ENCODE measurements around the gene SH3PXD2B. TPM values are rescaled to one million over a fixed set of nuclear protein-coding genes. Genes with fewer than 3 reads are reported as not detected.

SH3PXD2B gene
- total and polyA plus RNA-seq, 2 of the 4 experiments (the other 2 are of a cell fraction) = 8.2 to 14.4 TPM

GRCh38 chr5:172458976-172459782 is 4.9 kb upstream of the SH3PXD2B start:
- TF ChIP-seq POLR2A (IDR thresholded peaks at IDR 0.05; ENCODE audit: low read depth, low read length) (no peak), BHLHE40 (IDR thresholded peaks at IDR 0.05; ENCODE audit: low read depth, low read length) (no peak)
- dilution Hi-C loops (cut with HindIII; ENCODE audit: low sequenced_read_pairs, unreplicated experiment) = no loop called here
- Histone ChIP-seq H3K9me3 (ENCODE audit: control insufficient read depth, insufficient read depth, low read length) (peaks cover 8% of the 10 kb centered on the region), H2BK15ac (ENCODE audit: low read depth, low read length) (no peak overlapping the region), H3K4me1 (ENCODE audit: control insufficient read depth, insufficient read depth, low read length) (peaks cover 14% of the 10 kb centered on the region), H3K9me1 (ENCODE audit: insufficient read depth, low read length) (peaks cover 11% of the 10 kb centered on the region), H3K4ac (ENCODE audit: low read depth, low read length) (no peak overlapping the region), H2AFZ (replicated peaks; ENCODE audit: low read length, poor library complexity) (no peak overlapping the region), H2AK5ac (ENCODE audit: low read depth, low read length) (no peak overlapping the region), H3K23ac (ENCODE audit: low read depth, low read length) (no peak overlapping the region), H3K18ac (ENCODE audit: low read depth, low read length) (no peak overlapping the region), H4K5ac (ENCODE audit: low read depth, low read length) (no peak overlapping the region), H3K14ac (replicated peaks; ENCODE audit: low read depth, low read length) (no peak overlapping the region), H3K27me3 (ENCODE audit: control insufficient read depth, insufficient read depth, low read length) (no peaks in the 10 kb centered on the region; the same call in 1 of the 2 replicates), H2BK20ac (ENCODE audit: low read depth, low read length) (no peak overlapping the region), H3K27ac (ENCODE audit: insufficient read depth, low read length) (no peak overlapping the region), H2BK120ac (ENCODE audit: low read depth, low read length) (no peak overlapping the region), H2BK5ac (ENCODE audit: low read depth, low read length, poor library complexity, severe bottlenecking) (no peak overlapping the region), H3K56ac (ENCODE audit: extremely low read depth, insufficient read depth, low read length) (no peak overlapping the region), H4K8ac (ENCODE audit: low read depth in 2 of 2, low read length in 2 of 2) (no peak overlapping the region), H3K36me3 (ENCODE audit: control insufficient read depth, insufficient read depth, low read length) (no peaks in the 10 kb centered on the region), H3K4me2 (ENCODE audit: low read depth, low read length) (no peak overlapping the region), H4K91ac (ENCODE audit: insufficient read depth, low read depth, low read length) (no peak overlapping the region), H3K4me3 (ENCODE audit: insufficient read depth, low read depth, low read length) (no peak overlapping the region), H3K79me1 (ENCODE audit: low read depth in 1 of 2, low read length in 2 of 2) (peaks cover 0 to 8% of the 10 kb centered on the region in 2 experiments; a peak in 2 of 4 replicates), H2AK9ac (replicated peaks; ENCODE audit: low read depth, low read length, poor library complexity) (no peak overlapping the region), H4K20me1 (ENCODE audit: insufficient read depth, low read length) (no peaks in the 10 kb centered on the region), H3K9ac (ENCODE audit: low read depth, low read length) (no peak overlapping the region)
- no TSS peak for BruUV-seq (replicated peaks)
- ATAC-seq (ENCODE audit: low read depth) (no peak), DNase-seq (no peak)
- ChIA-PET CTCF (interaction anchor here (1.2 kb wide), 1 partner anchor 20 kb away, joined by 3 read pairs; no protein-coding TSS in a partner anchor), POLR2A (ENCODE audit: unreplicated experiment) (no interaction called here)
- WGBS, 2 experiments (ENCODE audit: extremely low coverage in 2 of 2, insufficient read length in 1 of 2) = 100% methylated on average over 2 of the region's 9 CpGs; no CpG with 5 or more reads in 1 of the 2 experiments
- intact Hi-C loops (cut with micrococcal nuclease) = loop anchor here (10.0 kb wide), 1 partner anchor 354 kb away; no protein-coding TSS in a partner anchor
- in situ Hi-C loops (cut with MboI; ENCODE audit: low sequenced_read_pairs) = no loop called here

All from IMR-90 (cell line).